Loucy (cell line): ENCODE measurements around the gene GCH1.
A peak's percentile ranks its signal among the peaks of the same experiment; 100 is the strongest.

Experiments used
- EZH2phosphoT487 ChIP-seq: fragments of 200-600 bp; IDR thresholded peaks from 2 replicates; pipeline ENCODE4 v1.6.1; 2018; ENCODE audit warnings: antibody characterized with exemption, mild to moderate bottlenecking, moderate library complexity, borderline replicate concordance
- TF ChIP-seq, protein P1 (sequence below): fragments of 200-600 bp; sonication (generic); conservative IDR thresholded peaks from 2 replicates; pipeline ENCODE4 v1.5.1; 2014; ENCODE audit warnings: mild to moderate bottlenecking, antibody characterized with exemption, low read length

DNA sequence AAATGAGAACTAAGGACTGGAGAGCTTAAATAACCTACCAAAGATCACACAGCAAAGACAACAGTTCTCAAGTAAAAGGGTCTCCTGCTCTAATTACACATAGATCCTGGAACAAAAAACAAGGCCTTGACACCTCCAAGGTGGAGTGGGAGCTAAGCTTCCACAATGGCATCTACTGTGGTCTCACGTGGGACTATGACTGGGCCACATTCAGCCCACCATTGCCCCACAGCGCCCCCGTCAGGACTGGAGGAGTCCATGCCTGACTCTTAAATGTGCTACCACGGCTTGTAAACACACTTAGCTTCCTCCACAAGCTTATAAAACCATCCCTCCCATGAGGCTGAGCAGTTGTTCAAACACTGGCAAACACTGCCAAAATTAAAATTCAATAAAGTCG, 88.5 kb downstream of the GCH1 start:
- TF ChIP-seq, protein P1, sequence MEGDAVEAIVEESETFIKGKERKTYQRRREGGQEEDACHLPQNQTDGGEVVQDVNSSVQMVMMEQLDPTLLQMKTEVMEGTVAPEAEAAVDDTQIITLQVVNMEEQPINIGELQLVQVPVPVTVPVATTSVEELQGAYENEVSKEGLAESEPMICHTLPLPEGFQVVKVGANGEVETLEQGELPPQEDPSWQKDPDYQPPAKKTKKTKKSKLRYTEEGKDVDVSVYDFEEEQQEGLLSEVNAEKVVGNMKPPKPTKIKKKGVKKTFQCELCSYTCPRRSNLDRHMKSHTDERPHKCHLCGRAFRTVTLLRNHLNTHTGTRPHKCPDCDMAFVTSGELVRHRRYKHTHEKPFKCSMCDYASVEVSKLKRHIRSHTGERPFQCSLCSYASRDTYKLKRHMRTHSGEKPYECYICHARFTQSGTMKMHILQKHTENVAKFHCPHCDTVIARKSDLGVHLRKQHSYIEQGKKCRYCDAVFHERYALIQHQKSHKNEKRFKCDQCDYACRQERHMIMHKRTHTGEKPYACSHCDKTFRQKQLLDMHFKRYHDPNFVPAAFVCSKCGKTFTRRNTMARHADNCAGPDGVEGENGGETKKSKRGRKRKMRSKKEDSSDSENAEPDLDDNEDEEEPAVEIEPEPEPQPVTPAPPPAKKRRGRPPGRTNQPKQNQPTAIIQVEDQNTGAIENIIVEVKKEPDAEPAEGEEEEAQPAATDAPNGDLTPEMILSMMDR: peak; percentile 58
- TF ChIP-seq EZH2phosphoT487: no peak
